COLO668 (cell line): Measurements from ENCODE around the gene MOAP1.
"Not testable (repeated sequence)": the region's sequence is repeated elsewhere in the genome, so short reads cannot be mapped to it uniquely, and the experiment has no call there.

ENCODE experiments used
- DNase-seq: peaks from one replicate; lab custom pipeline; 2025; ENCODE audit not compliant: unreplicated experiment; lab: John Stamatoyannopoulos, UW

The MOAP1 gene

GRCh38 chr14:93185349-93185720 is 638 bp upstream of the MOAP1 start:
- DNase-seq = no peak

DNA sequence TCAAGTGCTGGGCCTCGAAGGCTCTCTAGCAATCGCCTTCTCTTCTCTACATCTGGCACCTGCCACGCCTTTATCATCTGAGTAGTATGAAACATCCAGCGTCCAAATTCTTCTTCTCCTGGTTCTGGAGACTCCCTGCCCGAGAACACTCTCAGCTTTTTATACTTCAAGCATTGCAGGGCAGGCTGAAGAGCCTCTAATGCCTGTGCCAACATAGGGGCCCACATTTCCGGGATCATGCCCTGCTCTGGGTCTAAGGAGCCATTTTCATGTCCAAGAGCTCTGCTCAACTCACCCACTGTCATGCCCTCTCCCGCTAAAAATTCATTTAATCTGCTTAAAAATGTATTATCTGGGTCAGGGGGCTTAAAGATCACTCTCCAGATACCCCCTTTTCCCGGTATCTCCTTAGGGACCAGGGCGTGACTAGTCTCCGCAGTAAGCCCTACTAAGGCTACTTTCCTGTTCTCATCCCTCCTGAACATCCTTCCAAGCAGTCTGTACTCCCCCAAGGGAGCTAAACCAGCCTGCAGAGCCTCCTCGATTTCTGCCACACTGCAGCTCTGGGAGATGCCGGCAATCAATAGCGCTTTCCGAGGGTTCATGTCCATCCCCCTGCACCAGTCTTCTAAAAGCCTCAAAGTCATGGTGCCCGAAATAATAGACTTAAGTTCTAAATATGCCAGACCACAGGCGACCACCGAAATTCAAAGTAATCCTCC is 940 bp downstream of the MOAP1 start:
- DNase-seq = peak; percentile 35

GRCh38 chr14:93175492-93175891 is 9.2 kb downstream of the MOAP1 start:
- DNase-seq = no peak

DNA sequence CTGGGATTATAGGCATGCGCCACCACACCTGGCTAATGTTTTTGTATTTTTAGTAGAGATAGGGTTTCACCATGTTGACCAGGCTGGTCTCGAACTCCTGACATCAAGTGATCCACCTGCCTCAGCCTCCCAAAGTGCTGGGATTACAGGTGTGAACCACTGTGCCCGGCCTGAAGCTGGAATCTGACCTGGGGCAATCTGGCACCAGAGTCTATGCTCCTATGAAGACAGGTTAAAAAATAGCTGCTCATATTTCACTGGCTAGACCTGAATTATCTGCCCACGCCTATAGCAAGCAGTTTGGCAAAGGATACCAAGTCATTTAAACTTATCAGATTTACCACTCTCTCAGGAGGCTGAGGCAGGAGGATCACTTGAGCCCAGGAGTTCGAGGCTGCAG is 10.0 kb downstream of the MOAP1 start:
- DNase-seq = not testable (repeated sequence)

DNA sequence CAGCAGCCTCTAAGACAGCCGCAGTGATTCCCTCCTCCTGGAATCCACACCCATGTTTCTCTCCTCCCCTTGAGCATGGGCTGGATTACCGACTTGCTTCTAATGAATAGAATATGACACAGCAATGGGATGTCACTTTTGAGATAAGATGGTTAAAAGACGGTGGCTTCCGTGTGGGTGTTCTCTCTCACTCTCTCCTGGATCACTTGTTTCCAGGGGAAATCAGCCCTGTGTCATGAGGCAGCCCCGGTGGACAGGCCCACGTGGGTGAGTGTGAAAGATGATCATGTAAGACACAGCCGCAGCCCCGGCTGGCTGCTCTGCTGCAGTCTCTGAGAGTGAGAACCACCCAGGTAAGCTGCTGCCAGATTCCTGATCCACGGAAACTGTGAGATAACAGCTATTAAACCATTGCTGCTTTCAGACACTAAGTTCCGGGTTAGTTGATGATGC is 10.7 kb downstream of the MOAP1 start:
- no peak for DNase-seq

DNA sequence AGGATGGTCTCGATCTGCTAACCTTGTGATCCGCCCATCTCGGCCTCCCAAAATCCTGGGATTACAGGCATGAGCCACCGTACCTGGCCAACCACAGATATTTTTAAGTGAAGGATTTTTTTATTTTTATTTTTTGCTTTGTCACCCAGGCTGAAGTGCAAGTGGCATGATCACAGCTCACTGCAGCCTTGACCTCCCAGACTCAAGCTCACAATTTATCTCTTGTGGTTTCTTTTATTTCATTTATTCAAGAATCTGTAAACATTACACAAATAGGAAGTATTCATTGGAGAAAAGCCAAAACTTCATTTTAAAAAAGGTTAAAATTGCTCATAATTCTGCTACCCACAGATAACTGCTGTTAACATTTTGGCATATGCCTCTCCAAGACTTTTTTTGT is 13.3 kb downstream of the MOAP1 start:
- no peak for DNase-seq

GRCh38 chr14:93170141-93170540 is 14.6 kb downstream of the MOAP1 start:
- DNase-seq = not testable (repeated sequence)

DNA sequence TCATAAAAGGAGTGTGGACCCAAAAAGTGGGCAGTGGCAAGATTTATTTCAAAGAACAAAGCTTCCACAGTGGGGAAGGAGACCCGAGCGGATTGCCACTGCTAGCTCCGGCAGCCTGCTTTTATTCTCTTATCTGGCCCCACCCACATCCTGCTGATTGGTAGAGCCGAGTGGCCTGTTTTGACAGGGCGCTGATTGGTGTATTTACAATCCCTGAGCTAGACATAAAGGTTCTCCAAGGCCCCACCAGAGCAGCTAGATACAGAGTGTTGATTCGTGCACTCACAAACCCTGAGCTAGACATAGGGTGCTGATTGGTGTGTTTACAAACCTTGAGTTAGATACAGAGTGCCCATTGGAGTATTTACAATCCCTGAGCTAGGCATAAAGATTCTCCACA is 15.1 kb downstream of the MOAP1 start:
- not testable (repeated sequence) for DNase-seq

DNA sequence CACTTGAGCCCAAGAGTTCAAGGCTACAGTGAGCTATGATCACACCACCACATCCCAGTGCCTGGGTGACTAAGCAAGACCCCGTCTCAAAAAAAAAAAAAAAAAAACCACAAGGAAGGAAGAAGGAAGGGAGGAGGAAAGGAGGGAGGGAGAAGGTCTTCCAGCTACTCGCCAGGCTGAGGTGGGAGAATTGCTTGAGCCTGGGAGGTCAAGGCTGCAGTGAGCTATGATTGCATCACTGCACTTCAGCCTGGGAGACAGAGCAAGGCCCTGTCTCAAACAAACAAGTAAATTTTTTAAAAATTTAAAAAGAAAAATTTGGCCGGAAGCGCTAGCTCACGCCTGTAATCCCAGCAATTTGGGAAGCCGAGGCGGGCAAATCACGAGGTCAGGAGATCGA is 16.1 kb downstream of the MOAP1 start:
- not testable (repeated sequence) for DNase-seq

- not testable (repeated sequence) for DNase-seq
Observed at GRCh38 chr14:93165271-93166265, 19.1 kb downstream of the MOAP1 start.

DNA sequence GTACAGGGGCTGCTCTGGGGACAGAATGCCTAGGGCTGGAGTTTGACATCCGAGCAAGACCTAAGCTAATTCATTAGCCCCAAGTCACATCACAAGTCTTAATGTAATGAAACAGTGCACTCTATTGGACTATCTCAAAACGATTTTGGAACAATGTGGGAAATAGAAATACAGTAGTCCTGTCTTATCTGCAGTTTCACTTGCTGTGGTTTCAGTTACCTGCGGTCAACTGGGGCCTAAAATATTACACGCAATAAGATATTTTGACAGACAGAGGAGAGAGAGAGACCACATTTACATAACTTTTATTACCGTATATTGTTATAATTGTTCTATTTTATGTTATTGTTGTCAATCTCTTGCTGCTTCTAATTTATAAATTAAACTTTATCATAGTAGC is 21.1 kb downstream of the MOAP1 start:
- no peak for DNase-seq

DNA sequence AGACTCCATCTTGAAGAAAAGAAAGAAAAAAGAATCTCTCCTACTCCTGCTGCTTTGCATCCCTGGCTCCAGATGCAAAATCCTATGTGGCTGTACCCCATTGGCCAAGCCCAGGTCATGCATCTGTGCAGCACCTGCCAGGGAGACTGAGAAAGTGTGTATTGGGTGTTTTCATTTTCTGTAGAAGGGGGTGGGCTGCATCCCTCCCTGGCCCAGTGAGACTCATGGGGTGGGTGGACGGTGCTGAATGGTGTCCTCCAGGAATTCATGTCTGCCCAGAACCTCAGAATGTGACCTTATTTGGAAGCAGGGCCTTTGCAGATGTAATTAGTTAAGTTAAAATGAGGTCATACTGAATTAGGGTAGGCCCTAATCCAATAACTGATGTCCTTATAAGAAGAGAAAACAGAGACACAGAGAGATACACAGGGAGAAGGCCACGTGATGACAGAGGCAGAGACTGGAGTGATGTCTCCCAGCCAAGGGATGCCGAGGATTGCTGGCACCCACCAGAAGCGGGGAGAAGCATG is 23.2 kb downstream of the MOAP1 start:
- no peak for DNase-seq

DNA sequence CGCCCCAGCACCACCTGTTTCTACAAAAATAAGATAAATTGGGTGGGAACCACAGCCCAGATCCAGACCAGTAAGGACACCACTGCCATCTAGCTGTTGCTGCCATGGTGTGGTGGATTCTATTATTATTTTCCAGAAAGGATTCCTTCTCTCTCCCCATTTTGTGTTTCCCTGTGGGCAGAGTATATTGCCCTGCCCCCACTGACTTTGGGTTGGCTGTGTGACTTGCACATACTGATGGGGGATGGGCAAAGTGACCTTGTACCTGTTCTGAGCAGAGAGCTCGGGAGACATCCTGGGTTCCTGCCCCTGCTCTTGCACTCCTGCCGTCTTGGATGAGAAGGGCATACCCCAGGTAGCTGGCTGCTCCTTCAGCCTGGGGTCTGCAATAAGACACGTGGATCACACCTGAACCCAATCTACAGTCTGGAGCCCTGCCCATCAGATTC is 24.3 kb downstream of the MOAP1 start:
- DNase-seq = no peak

DNA sequence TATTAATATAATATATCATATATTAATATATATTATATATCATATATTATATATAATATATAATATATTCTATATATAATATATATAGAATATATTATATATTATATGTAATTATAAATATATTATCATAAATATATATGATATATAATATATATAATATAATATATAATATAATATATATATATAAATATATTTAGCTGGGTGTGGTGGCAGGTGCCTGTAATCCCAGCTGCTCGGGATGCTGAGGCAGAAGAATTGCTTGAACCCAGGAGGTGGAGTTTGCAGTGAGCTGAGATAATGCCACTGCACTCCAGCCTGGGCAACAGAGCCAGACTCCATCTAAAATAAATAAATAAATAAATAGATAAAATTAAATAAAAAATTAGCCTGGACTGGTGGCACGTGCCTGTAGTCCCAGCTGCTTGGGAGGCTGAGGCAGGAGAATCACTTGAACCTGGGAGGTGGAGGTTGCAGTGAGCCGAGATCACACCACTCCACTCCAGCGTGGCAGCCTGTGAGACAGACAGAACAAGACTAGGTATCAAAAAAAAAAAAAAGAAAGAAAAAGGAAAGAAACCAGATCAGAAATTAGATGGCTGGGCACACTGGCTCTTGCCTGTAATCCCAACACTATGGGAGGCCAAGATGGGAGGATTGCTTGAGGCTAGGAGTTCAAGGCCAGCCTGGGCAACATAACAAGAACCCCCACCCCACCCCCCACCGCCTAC is 24.9 kb downstream of the MOAP1 start:
- not testable (repeated sequence) for DNase-seq

GRCh38 chr14:93158349-93158748 is 26.3 kb downstream of the MOAP1 start:
- DNase-seq = not testable (repeated sequence)

DNA sequence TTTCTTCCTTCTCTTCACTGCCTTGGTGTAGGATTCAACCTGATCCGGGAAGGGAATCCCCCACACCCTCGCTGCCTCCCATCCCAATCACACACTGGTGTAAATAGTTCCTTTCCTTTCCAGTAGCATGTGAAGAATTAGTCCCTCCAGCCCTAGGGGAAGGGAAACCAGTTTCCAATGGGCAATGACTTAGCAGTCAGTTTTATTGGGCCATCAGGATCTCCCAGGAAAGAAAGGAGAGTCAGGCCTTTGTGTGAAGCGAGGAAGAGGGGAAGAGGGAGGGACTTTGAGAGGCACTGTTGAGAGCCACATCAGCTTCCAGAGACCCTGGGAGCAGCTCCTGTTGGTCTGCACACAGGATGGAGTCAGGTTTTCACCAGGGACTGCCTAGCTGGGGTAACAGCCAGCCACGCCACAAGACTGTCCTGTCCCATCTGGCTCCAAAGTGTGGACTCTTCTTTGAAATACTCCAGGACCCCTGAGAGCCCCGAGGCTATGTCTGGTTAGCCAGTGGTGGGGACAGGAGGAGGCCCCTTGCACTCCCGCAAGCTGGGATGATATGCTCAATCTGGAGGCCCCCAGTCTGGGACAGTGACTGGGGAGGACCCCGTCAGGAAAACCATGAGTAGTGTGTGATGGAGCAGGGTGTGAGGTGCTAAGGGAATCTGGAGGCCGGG is 27.9 kb downstream of the MOAP1 start:
- DNase-seq = no peak

DNA sequence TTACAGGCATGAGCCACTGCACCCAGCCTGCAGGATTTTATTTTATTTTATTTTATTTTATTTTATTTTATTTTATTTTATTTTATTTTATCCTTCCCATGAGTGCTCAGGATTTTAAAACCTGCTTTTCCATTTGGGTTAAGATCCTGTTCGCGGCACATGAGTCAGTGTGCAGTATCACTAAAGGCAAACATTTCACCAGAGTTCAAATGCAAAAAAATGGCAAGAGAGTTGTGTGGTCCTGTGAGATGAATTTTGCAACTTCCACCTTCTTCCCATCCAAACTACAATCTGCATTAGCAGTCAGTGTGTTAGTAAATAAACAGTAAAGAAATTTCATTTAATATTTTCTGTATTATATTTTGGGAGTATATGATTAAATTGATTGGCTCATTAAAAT is 29.0 kb downstream of the MOAP1 start:
- no peak for DNase-seq

GRCh38 chr14:93153121-93153520 is 31.6 kb downstream of the MOAP1 start:
- DNase-seq = no peak

DNA sequence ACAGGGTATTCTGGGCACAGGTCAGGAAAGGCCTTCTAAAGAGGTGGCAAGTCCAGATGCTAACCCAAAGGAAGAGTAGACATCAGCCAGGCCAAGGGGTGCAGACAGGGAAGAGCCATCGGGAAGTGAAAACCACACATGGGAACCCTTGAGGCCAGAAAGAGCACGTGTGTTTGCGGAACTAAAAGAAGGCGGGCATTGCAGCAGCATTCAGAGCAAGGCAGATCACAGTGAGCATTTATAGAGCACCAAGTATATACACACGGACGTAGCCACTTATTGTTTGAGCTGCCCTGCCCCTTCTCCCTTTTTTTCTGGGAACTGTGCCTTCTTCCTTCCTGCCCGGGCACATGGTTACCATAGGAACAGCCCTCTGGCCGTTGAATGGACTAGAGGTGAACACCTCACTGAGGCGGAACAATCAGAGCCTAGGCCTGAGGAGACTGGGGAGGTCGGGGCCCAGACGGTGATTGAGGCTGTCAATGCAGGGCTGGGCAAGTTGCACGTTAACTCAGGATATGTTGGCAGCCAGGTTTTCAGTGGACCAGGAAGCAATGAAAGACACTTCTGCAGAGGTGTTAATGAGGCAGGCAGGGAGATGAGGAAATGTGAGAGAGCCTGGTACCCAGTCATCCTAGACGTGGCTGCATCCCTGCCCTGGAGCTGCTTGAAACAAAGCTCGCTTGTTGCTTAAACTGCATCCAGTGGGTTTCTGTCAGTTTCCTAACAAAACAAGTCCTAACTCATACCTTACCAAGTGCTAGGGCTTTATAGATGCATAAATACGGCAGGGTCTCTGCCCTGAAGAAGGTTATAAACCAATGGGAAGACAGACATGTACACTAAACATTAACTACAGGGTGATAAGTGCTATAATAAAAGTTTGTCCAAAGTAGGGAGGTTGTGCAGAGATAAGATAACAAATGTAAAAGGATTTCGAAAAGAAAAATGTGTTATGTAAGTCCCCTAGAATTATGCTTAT is 34.2 kb downstream of the MOAP1 start:
- no peak for DNase-seq
